ENCODE measurements around the gene CCDC24. TPM values are rescaled to one million over a fixed set of nuclear protein-coding genes. Genes with fewer than 3 reads are reported as not detected.

CCDC24 gene
- total and polyA plus RNA-seq, 2 of the 4 experiments (the other 2 are of a cell fraction): 1.4 to 4.6 TPM

DNA sequence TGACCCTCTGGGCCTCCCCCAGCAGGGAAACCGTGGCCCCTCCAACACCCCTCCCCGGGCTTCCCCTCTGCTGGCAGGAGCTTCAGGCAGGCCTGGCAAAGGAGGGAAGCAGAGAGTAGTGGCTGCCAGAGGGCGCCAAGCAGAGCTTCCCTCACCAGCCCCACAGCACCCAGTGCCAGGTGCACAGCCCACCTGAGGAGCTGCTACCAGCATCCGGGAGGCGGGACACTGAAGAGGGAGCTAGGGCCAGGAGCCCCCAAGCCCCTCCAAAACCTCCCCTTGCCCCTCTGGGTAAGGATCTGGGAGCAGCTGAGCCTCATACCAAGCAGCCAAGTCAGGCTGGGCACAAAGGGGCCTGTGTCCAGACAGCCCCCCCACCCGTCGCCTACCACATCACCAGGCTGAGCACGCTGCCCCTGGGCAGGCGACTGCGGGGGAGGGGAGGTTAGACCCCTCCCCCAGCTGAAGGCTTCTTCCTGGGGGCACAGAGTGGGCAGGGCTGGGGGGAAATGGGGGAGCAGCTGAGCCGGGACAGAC is 19.6 kb downstream of the CCDC24 start:
- CTCF ChIA-PET: no interaction called here
- Histone ChIP-seq H3K4me1 (ENCODE audit: control insufficient read depth, insufficient read depth, low read length) (no peaks in the 10 kb centered on the region), H3K9ac (ENCODE audit: low read depth, low read length) (no peak overlapping the region), H4K5ac (ENCODE audit: low read depth, low read length) (no peak overlapping the region), H3K4ac (ENCODE audit: low read depth, low read length) (no peak overlapping the region), H4K20me1 (ENCODE audit: insufficient read depth, low read length) (no peaks in the 10 kb centered on the region), H3K27ac (ENCODE audit: insufficient read depth, low read length) (no peak overlapping the region), H3K79me1 (ENCODE audit: low read depth in 1 of 2, low read length in 2 of 2) (no peaks in the 10 kb centered on the region), H3K14ac (replicated peaks; ENCODE audit: low read depth, low read length) (no peak overlapping the region), H3K23ac (ENCODE audit: low read depth, low read length) (no peak overlapping the region), H3K18ac (ENCODE audit: low read depth, low read length) (no peak overlapping the region), H3K4me3 (ENCODE audit: insufficient read depth, low read depth, low read length) (no peak overlapping the region), H3K27me3 (ENCODE audit: control insufficient read depth, insufficient read depth, low read length) (no peaks in the 10 kb centered on the region), H2BK5ac (ENCODE audit: low read depth, low read length, poor library complexity, severe bottlenecking) (no peak overlapping the region), H3K36me3 (ENCODE audit: control insufficient read depth, insufficient read depth, low read length) (peaks cover 5% of the 10 kb centered on the region; the same call in 1 of the 2 replicates), H4K91ac (ENCODE audit: insufficient read depth, low read depth, low read length) (no peak overlapping the region), H2BK15ac (ENCODE audit: low read depth, low read length) (no peak overlapping the region), H2AFZ (replicated peaks; ENCODE audit: low read length, poor library complexity) (no peak overlapping the region), H2AK5ac (ENCODE audit: low read depth, low read length) (no peak overlapping the region), H3K9me3 (ENCODE audit: control insufficient read depth, insufficient read depth, low read length) (no peaks in the 10 kb centered on the region), H2BK120ac (ENCODE audit: low read depth, low read length) (no peak overlapping the region), H2AK9ac (replicated peaks; ENCODE audit: low read depth, low read length, poor library complexity) (no peak overlapping the region), H4K8ac (ENCODE audit: low read depth in 2 of 2, low read length in 2 of 2) (no peak overlapping the region), H3K56ac (ENCODE audit: extremely low read depth, insufficient read depth, low read length) (no peak overlapping the region), H2BK20ac (ENCODE audit: low read depth, low read length) (no peak overlapping the region), H3K4me2 (ENCODE audit: low read depth, low read length) (no peak overlapping the region), H3K9me1 (ENCODE audit: insufficient read depth, low read length) (no peaks in the 10 kb centered on the region)
- no TSS peak for BruUV-seq (replicated peaks)
- ATAC-seq (ENCODE audit: low read depth) (no peak), DNase-seq (no peak)
- dilution Hi-C loops (cut with HindIII; ENCODE audit: low sequenced_read_pairs, unreplicated experiment) (no loop called here), in situ Hi-C loops (cut with MboI; ENCODE audit: low sequenced_read_pairs) (loop anchor here (10.0 kb wide), 1 partner anchor 574 kb away; no protein-coding TSS in a partner anchor), intact Hi-C loops (cut with micrococcal nuclease) (no loop called here)
- WGBS, 2 experiments (ENCODE audit: extremely low coverage in 2 of 2, insufficient read length in 1 of 2): 50% methylated on average over 1 of the region's 11 CpGs; no CpG with 5 or more reads in 1 of the 2 experiments
- no peak for TF ChIP-seq RCOR1 (IDR thresholded peaks at IDR 0.05; ENCODE audit: insufficient replicate concordance, low read length)
- TF ChIP-seq MAFK (IDR thresholded peaks at IDR 0.05; ENCODE audit: low read depth, low read length): no peak
- TF ChIP-seq POLR2A (IDR thresholded peaks at IDR 0.05; ENCODE audit: low read depth, low read length): no peak
- no peak for TF ChIP-seq MAZ (IDR thresholded peaks at IDR 0.05; ENCODE audit: borderline replicate concordance, low read depth, low read length)
- TF ChIP-seq, protein P1, sequence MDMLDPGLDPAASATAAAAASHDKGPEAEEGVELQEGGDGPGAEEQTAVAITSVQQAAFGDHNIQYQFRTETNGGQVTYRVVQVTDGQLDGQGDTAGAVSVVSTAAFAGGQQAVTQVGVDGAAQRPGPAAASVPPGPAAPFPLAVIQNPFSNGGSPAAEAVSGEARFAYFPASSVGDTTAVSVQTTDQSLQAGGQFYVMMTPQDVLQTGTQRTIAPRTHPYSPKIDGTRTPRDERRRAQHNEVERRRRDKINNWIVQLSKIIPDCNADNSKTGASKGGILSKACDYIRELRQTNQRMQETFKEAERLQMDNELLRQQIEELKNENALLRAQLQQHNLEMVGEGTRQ (IDR thresholded peaks at IDR 0.05; ENCODE audit: low read depth, low read length): no peak
- TF ChIP-seq RAD21 (IDR thresholded peaks at IDR 0.05; ENCODE audit: low read length): no peak
- no peak for TF ChIP-seq RFX5 (IDR thresholded peaks at IDR 0.05; ENCODE audit: low read depth, low read length)
- TF ChIP-seq SMC3 (IDR thresholded peaks at IDR 0.05; ENCODE audit: low read depth, low read length): no peak
- TF ChIP-seq MXI1 (IDR thresholded peaks at IDR 0.05; ENCODE audit: borderline replicate concordance, low read depth, low read length): no peak
- TF ChIP-seq, protein P2, sequence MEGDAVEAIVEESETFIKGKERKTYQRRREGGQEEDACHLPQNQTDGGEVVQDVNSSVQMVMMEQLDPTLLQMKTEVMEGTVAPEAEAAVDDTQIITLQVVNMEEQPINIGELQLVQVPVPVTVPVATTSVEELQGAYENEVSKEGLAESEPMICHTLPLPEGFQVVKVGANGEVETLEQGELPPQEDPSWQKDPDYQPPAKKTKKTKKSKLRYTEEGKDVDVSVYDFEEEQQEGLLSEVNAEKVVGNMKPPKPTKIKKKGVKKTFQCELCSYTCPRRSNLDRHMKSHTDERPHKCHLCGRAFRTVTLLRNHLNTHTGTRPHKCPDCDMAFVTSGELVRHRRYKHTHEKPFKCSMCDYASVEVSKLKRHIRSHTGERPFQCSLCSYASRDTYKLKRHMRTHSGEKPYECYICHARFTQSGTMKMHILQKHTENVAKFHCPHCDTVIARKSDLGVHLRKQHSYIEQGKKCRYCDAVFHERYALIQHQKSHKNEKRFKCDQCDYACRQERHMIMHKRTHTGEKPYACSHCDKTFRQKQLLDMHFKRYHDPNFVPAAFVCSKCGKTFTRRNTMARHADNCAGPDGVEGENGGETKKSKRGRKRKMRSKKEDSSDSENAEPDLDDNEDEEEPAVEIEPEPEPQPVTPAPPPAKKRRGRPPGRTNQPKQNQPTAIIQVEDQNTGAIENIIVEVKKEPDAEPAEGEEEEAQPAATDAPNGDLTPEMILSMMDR (conservative IDR thresholded peaks at IDR 0.05; ENCODE audit: low read depth, low read length): no peak
- TF ChIP-seq CEBPB (IDR thresholded peaks at IDR 0.05; ENCODE audit: low read depth, low read length): no peak
- no peak for TF ChIP-seq FOS (IDR thresholded peaks at IDR 0.05; ENCODE audit: low read depth, low read length)
- no peak for TF ChIP-seq CHD1 (IDR thresholded peaks at IDR 0.05; ENCODE audit: low read depth, low read length)
- no peak for TF ChIP-seq ELK1 (IDR thresholded peaks at IDR 0.05; ENCODE audit: borderline replicate concordance, low read depth, low read length)
- TF ChIP-seq NFE2L2 (IDR thresholded peaks at IDR 0.05; ENCODE audit: low read depth, low read length): no peak
- no peak for TF ChIP-seq BHLHE40 (IDR thresholded peaks at IDR 0.05; ENCODE audit: low read depth, low read length)
- POLR2A ChIA-PET (ENCODE audit: unreplicated experiment): no interaction called here
